Measurements from ENCODE around the gene SEMA4G.

GRCh38 chr10:100988166-100988565 is 18.9 kb downstream of the SEMA4G start:
- no peak for TF ChIP-seq L3MBTL2 (conservative IDR thresholded peaks at IDR 0.05)
- TF ChIP-seq NFRKB (IDR thresholded peaks at IDR 0.05) = no peak
- TF ChIP-seq ELF4 (IDR thresholded peaks at IDR 0.05) = no peak
- no peak for TF ChIP-seq SUZ12 (IDR thresholded peaks at IDR 0.05)
- TF ChIP-seq BHLHE40 (IDR thresholded peaks at IDR 0.05; ENCODE audit: borderline replicate concordance) = no peak
- TF ChIP-seq, protein P1, sequence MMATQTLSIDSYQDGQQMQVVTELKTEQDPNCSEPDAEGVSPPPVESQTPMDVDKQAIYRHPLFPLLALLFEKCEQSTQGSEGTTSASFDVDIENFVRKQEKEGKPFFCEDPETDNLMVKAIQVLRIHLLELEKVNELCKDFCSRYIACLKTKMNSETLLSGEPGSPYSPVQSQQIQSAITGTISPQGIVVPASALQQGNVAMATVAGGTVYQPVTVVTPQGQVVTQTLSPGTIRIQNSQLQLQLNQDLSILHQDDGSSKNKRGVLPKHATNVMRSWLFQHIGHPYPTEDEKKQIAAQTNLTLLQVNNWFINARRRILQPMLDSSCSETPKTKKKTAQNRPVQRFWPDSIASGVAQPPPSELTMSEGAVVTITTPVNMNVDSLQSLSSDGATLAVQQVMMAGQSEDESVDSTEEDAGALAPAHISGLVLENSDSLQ (IDR thresholded peaks at IDR 0.05) = no peak
- TF ChIP-seq FOXK2 (IDR thresholded peaks at IDR 0.05) = no peak
- no peak for TF ChIP-seq HDGF (IDR thresholded peaks at IDR 0.05; ENCODE audit: borderline replicate concordance)
- no peak for TF ChIP-seq CTBP1 (IDR thresholded peaks at IDR 0.05; ENCODE audit: borderline replicate concordance)
